SK-N-SH treated with all-trans-retinoic acid at 6 μM for 48 hours (cell line): Measurements from ENCODE around the gene VPS13A.

Source experiments
- ATAC-seq: fragments of 200-7000 bp; cut with Tn5 transposase; 3 replicates; pipeline ENCODE4 v1.9.1; 2020; ENCODE audit warnings: mild to moderate bottlenecking, moderate library complexity
- ARNTL ChIP-seq: fragments of 450-650 bp; formaldehyde crosslinking; IDR thresholded peaks from 2 replicates; pipeline ENCODE4 v1.5.0; 2020; ENCODE audit warnings: low read depth, mild to moderate bottlenecking, moderate library complexity, borderline replicate concordance
- BACH2 ChIP-seq: fragments of 250-450 bp; sonication (Bioruptor Pico); IDR thresholded peaks from 2 replicates; pipeline ENCODE4 v1.9.0; 2021; ENCODE audit warnings: mild to moderate bottlenecking, borderline replicate concordance
- CSDC2 ChIP-seq: fragments of 250-450 bp; sonication (Bioruptor Pico); IDR thresholded peaks from 2 replicates; pipeline ENCODE4 v1.5.0; 2020; ENCODE audit warnings: mild to moderate bottlenecking, moderate library complexity
- ISL1 ChIP-seq: fragments of 250-450 bp; sonication (Bioruptor Pico); IDR thresholded peaks from 2 replicates; pipeline ENCODE4 v2.1.2; 2022; ENCODE audit warnings: mild to moderate bottlenecking, moderate library complexity
- OSR1 ChIP-seq: fragments of 250-450 bp; sonication (Bioruptor Pico); IDR thresholded peaks from 2 replicates; pipeline ENCODE4 v1.8.0; 2022; ENCODE audit warnings: moderate library complexity, mild to moderate bottlenecking, inconsistent platforms
- PPARA ChIP-seq: fragments of 250-450 bp; sonication (Bioruptor Pico); IDR thresholded peaks from 2 replicates; pipeline ENCODE4 v1.5.0; 2020; ENCODE audit warnings: mild to moderate bottlenecking, borderline replicate concordance
- RARB ChIP-seq: fragments of 250-450 bp; sonication (Bioruptor Pico); IDR thresholded peaks from 2 replicates; pipeline ENCODE4 v1.8.0; 2021; ENCODE audit warnings: mild to moderate bottlenecking, moderate library complexity
- TCF4 ChIP-seq: fragments of 250-450 bp; sonication (Bioruptor Pico); IDR thresholded peaks from 2 replicates; pipeline ENCODE4 v1.8.0; 2021; ENCODE audit warnings: mild to moderate bottlenecking, moderate library complexity, borderline replicate concordance
- TOX ChIP-seq: fragments of 250-450 bp; sonication (Bioruptor Pico); IDR thresholded peaks from 2 replicates; pipeline ENCODE4 v1.8.0; 2021; ENCODE audit warnings: mild to moderate bottlenecking, moderate library complexity, borderline replicate concordance
- ZFP3 ChIP-seq: fragments of 250-450 bp; sonication (Bioruptor Pico); IDR thresholded peaks from 2 replicates; pipeline ENCODE4 v1.5.0; 2020; ENCODE audit warnings: mild to moderate bottlenecking, moderate library complexity
- ZFP30 ChIP-seq: fragments of 450-650 bp; formaldehyde crosslinking; IDR thresholded peaks from 2 replicates; pipeline ENCODE4 v1.5.0; 2022; ENCODE audit warnings: mild to moderate bottlenecking, moderate library complexity
- ZNF70 ChIP-seq: fragments of 450-650 bp; formaldehyde crosslinking; IDR thresholded peaks from 2 replicates; pipeline ENCODE4 v1.5.0; 2020; ENCODE audit warnings: mild to moderate bottlenecking, moderate library complexity
- ZNF8 ChIP-seq: fragments of 450-650 bp; formaldehyde crosslinking; IDR thresholded peaks from 2 replicates; pipeline ENCODE4 v1.5.0; 2020; ENCODE audit warnings: mild to moderate bottlenecking, moderate library complexity
- TF ChIP-seq, protein P1 (sequence below): fragments of 250-450 bp; sonication (Bioruptor Pico); IDR thresholded peaks from 2 replicates; pipeline ENCODE4 v1.8.0; 2021; ENCODE audit warnings: low read depth, mild to moderate bottlenecking, moderate library complexity, borderline replicate concordance
- TF ChIP-seq, protein P2 (sequence below): fragments of 250-450 bp; sonication (Bioruptor Pico); IDR thresholded peaks from 2 replicates; pipeline ENCODE4 v1.5.0; 2020; ENCODE audit warnings: mild to moderate bottlenecking, moderate library complexity
- TF ChIP-seq, protein P3 (sequence below): fragments of 250-450 bp; sonication (Bioruptor Pico); IDR thresholded peaks from 2 replicates; pipeline ENCODE4 v1.5.1; 2021; ENCODE audit warnings: mild to moderate bottlenecking, moderate library complexity
- TF ChIP-seq, protein P4 (sequence below): fragments of 250-450 bp; sonication (Bioruptor Pico); IDR thresholded peaks from 2 replicates; pipeline ENCODE4 v1.5.1; 2020; ENCODE audit warnings: low read depth, mild to moderate bottlenecking, moderate library complexity

VPS13A gene

DNA sequence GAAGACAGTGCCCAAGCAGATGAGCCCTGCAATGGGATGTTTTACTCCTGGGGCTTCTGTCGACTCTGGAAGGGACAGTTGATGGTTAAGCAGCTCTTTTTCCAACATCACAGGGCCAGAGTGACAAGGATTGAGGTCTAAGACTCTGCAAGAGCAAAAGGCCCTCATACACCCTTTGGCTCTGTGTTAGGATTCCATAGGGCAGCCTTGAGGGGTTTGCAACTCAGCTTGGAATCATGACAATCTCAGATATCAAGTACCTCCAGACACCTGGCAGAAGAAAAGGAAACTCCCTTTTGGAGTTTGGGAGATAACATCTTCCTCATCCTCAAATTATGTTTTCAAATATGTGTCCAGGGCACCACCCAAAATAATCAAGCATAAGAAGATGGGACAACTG is 265.1 kb downstream of the VPS13A start:
- TF ChIP-seq TCF4 (CRISPR knock-in tag) (no peak), ZFP3 (CRISPR knock-in tag) (no peak), CSDC2 (CRISPR knock-in tag) (no peak), ZFP30 (no peak), ARNTL (CRISPR knock-in tag) (no peak), BACH2 (CRISPR knock-in tag) (no peak)
- TF ChIP-seq, protein P1, sequence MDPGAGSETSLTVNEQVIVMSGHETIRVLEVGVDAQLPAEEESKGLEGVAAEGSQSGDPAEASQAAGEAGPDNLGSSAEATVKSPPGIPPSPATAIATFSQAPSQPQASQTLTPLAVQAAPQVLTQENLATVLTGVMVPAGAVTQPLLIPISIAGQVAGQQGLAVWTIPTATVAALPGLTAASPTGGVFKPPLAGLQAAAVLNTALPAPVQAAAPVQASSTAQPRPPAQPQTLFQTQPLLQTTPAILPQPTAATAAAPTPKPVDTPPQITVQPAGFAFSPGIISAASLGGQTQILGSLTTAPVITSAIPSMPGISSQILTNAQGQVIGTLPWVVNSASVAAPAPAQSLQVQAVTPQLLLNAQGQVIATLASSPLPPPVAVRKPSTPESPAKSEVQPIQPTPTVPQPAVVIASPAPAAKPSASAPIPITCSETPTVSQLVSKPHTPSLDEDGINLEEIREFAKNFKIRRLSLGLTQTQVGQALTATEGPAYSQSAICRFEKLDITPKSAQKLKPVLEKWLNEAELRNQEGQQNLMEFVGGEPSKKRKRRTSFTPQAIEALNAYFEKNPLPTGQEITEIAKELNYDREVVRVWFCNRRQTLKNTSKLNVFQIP (CRISPR knock-in tag) = no peak
- TF ChIP-seq, protein P2, sequence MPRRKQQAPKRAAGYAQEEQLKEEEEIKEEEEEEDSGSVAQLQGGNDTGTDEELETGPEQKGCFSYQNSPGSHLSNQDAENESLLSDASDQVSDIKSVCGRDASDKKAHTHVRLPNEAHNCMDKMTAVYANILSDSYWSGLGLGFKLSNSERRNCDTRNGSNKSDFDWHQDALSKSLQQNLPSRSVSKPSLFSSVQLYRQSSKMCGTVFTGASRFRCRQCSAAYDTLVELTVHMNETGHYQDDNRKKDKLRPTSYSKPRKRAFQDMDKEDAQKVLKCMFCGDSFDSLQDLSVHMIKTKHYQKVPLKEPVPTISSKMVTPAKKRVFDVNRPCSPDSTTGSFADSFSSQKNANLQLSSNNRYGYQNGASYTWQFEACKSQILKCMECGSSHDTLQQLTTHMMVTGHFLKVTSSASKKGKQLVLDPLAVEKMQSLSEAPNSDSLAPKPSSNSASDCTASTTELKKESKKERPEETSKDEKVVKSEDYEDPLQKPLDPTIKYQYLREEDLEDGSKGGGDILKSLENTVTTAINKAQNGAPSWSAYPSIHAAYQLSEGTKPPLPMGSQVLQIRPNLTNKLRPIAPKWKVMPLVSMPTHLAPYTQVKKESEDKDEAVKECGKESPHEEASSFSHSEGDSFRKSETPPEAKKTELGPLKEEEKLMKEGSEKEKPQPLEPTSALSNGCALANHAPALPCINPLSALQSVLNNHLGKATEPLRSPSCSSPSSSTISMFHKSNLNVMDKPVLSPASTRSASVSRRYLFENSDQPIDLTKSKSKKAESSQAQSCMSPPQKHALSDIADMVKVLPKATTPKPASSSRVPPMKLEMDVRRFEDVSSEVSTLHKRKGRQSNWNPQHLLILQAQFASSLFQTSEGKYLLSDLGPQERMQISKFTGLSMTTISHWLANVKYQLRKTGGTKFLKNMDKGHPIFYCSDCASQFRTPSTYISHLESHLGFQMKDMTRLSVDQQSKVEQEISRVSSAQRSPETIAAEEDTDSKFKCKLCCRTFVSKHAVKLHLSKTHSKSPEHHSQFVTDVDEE (CRISPR knock-in tag) = no peak
- TF ChIP-seq, protein P3, sequence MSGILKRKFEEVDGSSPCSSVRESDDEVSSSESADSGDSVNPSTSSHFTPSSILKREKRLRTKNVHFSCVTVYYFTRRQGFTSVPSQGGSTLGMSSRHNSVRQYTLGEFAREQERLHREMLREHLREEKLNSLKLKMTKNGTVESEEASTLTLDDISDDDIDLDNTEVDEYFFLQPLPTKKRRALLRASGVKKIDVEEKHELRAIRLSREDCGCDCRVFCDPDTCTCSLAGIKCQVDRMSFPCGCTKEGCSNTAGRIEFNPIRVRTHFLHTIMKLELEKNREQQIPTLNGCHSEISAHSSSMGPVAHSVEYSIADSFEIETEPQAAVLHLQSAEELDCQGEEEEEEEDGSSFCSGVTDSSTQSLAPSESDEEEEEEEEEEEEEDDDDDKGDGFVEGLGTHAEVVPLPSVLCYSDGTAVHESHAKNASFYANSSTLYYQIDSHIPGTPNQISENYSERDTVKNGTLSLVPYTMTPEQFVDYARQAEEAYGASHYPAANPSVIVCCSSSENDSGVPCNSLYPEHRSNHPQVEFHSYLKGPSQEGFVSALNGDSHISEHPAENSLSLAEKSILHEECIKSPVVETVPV = no peak
- no peak for ATAC-seq

DNA sequence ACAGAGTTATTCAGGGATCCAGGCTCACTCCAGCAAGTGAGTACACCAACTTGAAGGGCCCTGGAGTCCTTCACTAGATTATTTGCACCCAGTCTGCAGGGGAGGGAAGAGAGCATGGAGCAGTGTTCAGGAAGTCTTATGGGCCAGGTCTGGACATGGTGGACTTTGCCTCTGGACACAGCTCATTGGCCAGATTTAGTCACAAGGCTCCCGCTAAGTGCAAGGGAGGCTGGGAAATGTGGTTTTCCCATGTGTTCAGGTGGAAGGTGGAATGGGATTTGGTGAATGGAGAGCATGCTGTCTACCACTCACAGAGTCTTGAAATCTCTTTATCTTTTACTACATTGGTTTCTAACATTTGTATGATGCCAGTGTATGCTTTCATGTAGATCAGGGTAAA is 270.3 kb downstream of the VPS13A start:
- ATAC-seq = no peak
- TF ChIP-seq, protein P2 (CRISPR knock-in tag) = no peak
- no peak for TF ChIP-seq ZNF8 (CRISPR knock-in tag)

DNA sequence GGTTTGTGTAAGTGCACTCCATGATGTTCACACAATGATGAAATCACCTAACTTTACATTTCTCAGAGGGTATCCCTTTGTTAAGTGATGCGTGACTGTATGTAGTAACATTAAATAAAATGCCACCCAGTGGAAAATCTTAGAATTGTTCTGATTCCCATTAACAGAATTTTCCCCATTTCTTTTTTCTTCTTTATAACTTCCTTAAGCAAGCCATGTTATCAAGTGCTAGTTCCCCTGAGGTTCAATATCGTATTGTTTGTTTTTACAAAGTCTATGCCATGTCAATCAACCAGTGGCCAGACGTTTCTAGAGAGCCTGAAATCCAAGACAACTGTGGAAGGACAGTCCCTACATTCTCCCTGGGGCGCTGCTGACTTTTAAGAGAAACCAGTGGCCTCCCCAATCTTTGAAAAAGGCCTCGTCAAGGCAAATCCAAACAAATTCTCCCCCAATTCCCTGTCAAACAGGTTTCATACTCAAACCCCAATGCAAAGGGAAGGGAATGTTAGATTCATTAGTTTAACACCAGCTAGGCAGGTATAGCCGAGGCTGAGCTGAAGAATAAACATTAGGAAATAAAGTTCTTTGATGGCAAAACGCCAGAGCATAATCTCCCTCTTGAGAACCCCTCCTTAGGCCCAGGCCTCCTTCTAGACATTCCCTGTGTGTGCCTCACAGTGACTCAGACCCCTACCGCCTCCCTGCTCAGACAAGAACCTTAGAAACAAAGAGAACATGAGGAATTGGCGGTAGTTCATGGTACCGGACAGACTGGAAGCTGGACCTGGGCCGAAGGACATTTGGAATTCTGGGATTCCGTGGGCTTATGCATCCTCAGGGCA is 272.1 kb downstream of the VPS13A start:
- ATAC-seq = no peak; the same call in 2 of the 3 replicates
- TF ChIP-seq, protein P3 = no peak
- TF ChIP-seq BACH2 (CRISPR knock-in tag) = no peak
- no peak for TF ChIP-seq TOX
- TF ChIP-seq ZNF70 (CRISPR knock-in tag) = no peak
- TF ChIP-seq ISL1 (CRISPR knock-in tag) = no peak
- TF ChIP-seq, protein P4, sequence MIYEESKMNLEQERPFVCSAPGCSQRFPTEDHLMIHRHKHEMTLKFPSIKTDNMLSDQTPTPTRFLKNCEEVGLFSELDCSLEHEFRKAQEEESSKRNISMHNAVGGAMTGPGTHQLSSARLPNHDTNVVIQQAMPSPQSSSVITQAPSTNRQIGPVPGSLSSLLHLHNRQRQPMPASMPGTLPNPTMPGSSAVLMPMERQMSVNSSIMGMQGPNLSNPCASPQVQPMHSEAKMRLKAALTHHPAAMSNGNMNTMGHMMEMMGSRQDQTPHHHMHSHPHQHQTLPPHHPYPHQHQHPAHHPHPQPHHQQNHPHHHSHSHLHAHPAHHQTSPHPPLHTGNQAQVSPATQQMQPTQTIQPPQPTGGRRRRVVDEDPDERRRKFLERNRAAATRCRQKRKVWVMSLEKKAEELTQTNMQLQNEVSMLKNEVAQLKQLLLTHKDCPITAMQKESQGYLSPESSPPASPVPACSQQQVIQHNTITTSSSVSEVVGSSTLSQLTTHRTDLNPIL (CRISPR knock-in tag) = no peak
- TF ChIP-seq RARB = no peak
- no peak for TF ChIP-seq TCF4 (CRISPR knock-in tag)
- no peak for TF ChIP-seq PPARA (CRISPR knock-in tag)
- TF ChIP-seq, protein P2 (CRISPR knock-in tag) = no peak
- no peak for TF ChIP-seq OSR1 (CRISPR knock-in tag)
